DOHH2 (cell line): ENCODE data around the gene RRAGD.

Source experiments
- H3F3A ChIP-seq: fragments of 200-600 bp; sonication (generic), shearing (Covaris generic); 2 replicates; pipeline ENCODE4 v1.6.0; 2016; ENCODE audit warnings: antibody characterized with exemption, mild to moderate bottlenecking; ENCODE audit not compliant: control insufficient read depth, insufficient read depth
- H3K27ac ChIP-seq: fragments of 200-600 bp; sonication (generic); 2 replicates; pipeline ENCODE4 v1.5.1; 2014; ENCODE audit warnings: low read depth, mild to moderate bottlenecking, low read length, moderate library complexity
- H3K27me3 ChIP-seq: fragments of 200-600 bp; sonication (generic); 2 replicates; pipeline ENCODE4 v1.6.1; 2014; ENCODE audit warnings: mild to moderate bottlenecking, low read length, mixed read lengths; ENCODE audit not compliant: control insufficient read depth
- H3K36me3 ChIP-seq: fragments of 200-600 bp; sonication (generic); 2 replicates; pipeline ENCODE4 v1.6.1; 2014; ENCODE audit warnings: mild to moderate bottlenecking, low read length, moderate library complexity, mixed read lengths; ENCODE audit not compliant: control insufficient read depth
- H3K4me1 ChIP-seq: fragments of 200-600 bp; sonication (generic); 2 replicates; pipeline ENCODE4 v1.6.1; 2014; ENCODE audit warnings: mild to moderate bottlenecking, low read length, mixed read lengths; ENCODE audit not compliant: control insufficient read depth
- H3K4me2 ChIP-seq: fragments of 200-600 bp; sonication (generic); 2 replicates; pipeline ENCODE4 v1.6.0; 2014; ENCODE audit warnings: mild to moderate bottlenecking, low read length, moderate library complexity
- H3K4me3 ChIP-seq: fragments of 200-600 bp; sonication (generic); 2 replicates; pipeline ENCODE4 v1.5.1; 2014; ENCODE audit warnings: mild to moderate bottlenecking, low read length, mixed read lengths
- H3K79me2 ChIP-seq: fragments of 200-600 bp; sonication (generic); 2 replicates; pipeline ENCODE4 v1.6.1; 2014; ENCODE audit warnings: mild to moderate bottlenecking, low read length, mixed read lengths; ENCODE audit not compliant: control insufficient read depth
- H3K9me2 ChIP-seq: fragments of 200-600 bp; sonication (generic); replicated peaks from 2 replicates; pipeline ENCODE4 v1.6.1; 2014; ENCODE audit warnings: mild to moderate bottlenecking, low read length, mixed read lengths; ENCODE audit not compliant: control insufficient read depth
- H3K9me3 ChIP-seq: fragments of 200-600 bp; sonication (generic); 2 replicates; pipeline ENCODE4 v1.6.1; 2014; ENCODE audit warnings: antibody characterized with exemption, low read length, mixed read lengths; ENCODE audit not compliant: control insufficient read depth, insufficient read depth
- H4K20me1 ChIP-seq: fragments of 200-600 bp; sonication (generic); 2 replicates; pipeline ENCODE4 v1.6.0; 2014; ENCODE audit warnings: low read depth, mild to moderate bottlenecking, antibody characterized with exemption, low read length, moderate library complexity; ENCODE audit not compliant: control insufficient read depth, insufficient read depth
- CTCF ChIP-seq: fragments of 200-600 bp; sonication (generic); IDR thresholded peaks from one replicate; pipeline ENCODE4 v1.5.1; 2014; ENCODE audit warnings: antibody characterized with exemption, mild to moderate bottlenecking, low read depth, low read length; ENCODE audit not compliant: poor library complexity, severe bottlenecking
- EZH2phosphoT487 ChIP-seq: fragments of 200-600 bp; sonication (generic); IDR thresholded peaks from 2 replicates; pipeline ENCODE4 v1.6.1; 2017; ENCODE audit warnings: borderline replicate concordance, mild to moderate bottlenecking, antibody characterized with exemption, low read length, moderate library complexity, mixed read lengths

Gene RRAGD

DNA sequence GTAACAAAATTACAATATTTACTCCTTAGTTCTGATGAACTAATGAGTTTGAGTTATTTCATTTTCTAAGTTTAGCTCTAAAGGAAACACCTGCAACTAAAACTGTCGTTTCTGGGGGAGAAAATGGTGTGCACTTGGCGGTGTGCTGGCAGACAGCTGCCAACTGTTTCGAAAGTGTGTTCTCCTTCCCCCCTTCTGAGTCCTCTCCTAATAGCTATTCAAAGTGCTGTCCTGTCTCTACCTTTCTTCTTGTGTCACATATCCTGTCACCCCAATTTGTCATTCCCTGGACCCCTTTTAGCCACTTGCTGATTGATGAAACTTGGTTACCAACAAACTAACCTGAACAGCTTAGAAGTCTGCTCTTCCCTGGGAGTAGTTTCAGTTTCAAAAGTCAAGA is 54.7 kb downstream of the RRAGD start:
- Histone ChIP-seq H3K79me2 (peaks cover 45% of the 10 kb centered on the region), H4K20me1 (no peaks in the 10 kb centered on the region), H3K9me2 (no peaks in the 10 kb centered on the region), H3K4me1 (peaks cover 83% of the 10 kb centered on the region), H3F3A (peaks cover 48% of the 10 kb centered on the region), H3K4me2 (peak overlapping the region; percentile 88), H3K27me3 (no peaks in the 10 kb centered on the region), H3K36me3 (peaks cover 19% of the 10 kb centered on the region), H3K9me3 (no peaks in the 10 kb centered on the region), H3K4me3 (peak overlapping the region; percentile 69), H3K27ac (peak overlapping the region; percentile 99)
- TF ChIP-seq CTCF (no peak), EZH2phosphoT487 (no peak)

DNA sequence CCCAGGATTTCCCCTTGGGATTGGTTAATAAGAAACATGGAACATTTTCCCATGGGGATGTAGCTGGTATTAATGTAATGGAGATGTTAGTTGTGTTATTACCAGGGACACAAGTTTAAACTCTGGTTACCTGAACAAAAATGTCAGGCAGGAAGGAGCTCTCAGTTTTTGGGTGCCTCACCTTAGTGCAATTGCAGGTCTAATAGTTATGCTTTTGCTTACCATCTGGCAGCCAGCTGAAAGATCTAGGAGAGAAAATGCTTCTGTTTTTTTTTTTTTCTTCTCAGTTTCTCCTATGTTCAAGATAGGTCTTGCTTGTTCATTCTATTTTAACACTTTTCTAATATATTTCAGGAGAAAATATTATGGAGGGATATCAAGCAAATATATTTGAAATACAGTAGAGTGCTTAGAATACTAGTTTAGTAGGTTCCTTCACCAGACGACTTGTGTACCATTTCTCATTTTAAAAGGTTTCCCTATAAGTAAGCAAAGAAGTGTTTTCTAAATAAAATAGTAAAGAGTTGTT is 55.4 kb downstream of the RRAGD start:
- no peaks in the 10 kb centered on the region for H3K9me3 ChIP-seq
- no peaks in the 10 kb centered on the region for H3K27me3 ChIP-seq
- peak overlapping the region; percentile 99 for H3K27ac ChIP-seq
- no peaks in the 10 kb centered on the region for H4K20me1 ChIP-seq
- no peaks in the 10 kb centered on the region for H3K9me2 ChIP-seq
- no peak for TF ChIP-seq CTCF
- TF ChIP-seq EZH2phosphoT487 = no peak
- H3K4me2 ChIP-seq = peak overlapping the region; percentile 88
- H3F3A ChIP-seq = peaks cover 51% of the 10 kb centered on the region
- H3K4me1 ChIP-seq = peaks cover 82% of the 10 kb centered on the region
- peaks cover 52% of the 10 kb centered on the region for H3K79me2 ChIP-seq
- H3K36me3 ChIP-seq = peaks cover 26% of the 10 kb centered on the region
- H3K4me3 ChIP-seq = peak overlapping the region; percentile 66

- H3K4me2 ChIP-seq = peak overlapping the region; percentile 88
- H3K4me1 ChIP-seq = peaks cover 74% of the 10 kb centered on the region
- TF ChIP-seq EZH2phosphoT487 = no peak
- no peak for TF ChIP-seq CTCF
- H3K4me3 ChIP-seq = peak overlapping the region; percentile 66
- H3K79me2 ChIP-seq = peaks cover 62% of the 10 kb centered on the region
- H3K36me3 ChIP-seq = peaks cover 33% of the 10 kb centered on the region
- H4K20me1 ChIP-seq = no peaks in the 10 kb centered on the region
- H3K27ac ChIP-seq = peak overlapping the region; percentile 99
- H3K27me3 ChIP-seq = no peaks in the 10 kb centered on the region
- peaks cover 60% of the 10 kb centered on the region for H3F3A ChIP-seq
- no peaks in the 10 kb centered on the region for H3K9me3 ChIP-seq
- no peaks in the 10 kb centered on the region for H3K9me2 ChIP-seq
Observed at GRCh38 chr6:89355511-89356194, 56.4 kb downstream of the RRAGD start.
